Heart left ventricle (tissue), 16 donors: ENCODE measurements around the gene RPL39. TPM values are rescaled to one million over a fixed set of nuclear protein-coding genes. Genes with fewer than 3 reads are reported as not detected.
A peak's percentile ranks its signal among the peaks of the same experiment; 100 is the strongest.
"Not testable (repeated sequence)": the region's sequence is repeated elsewhere in the genome, so short reads cannot be mapped to it uniquely, and the experiment has no call there.

Experiments used
- ATAC-seq, 4 donors: fragments of 200-7000 bp; cut with Tn5 transposase; one replicate each; pipeline ENCODE4 v1.9.1; 2020 to 2022; ENCODE audit warnings: moderate library complexity in 4 of 4, mild to moderate bottlenecking in 3 of 4, moderate number of reproducible peaks in 1 of 4
- DNase-seq, 5 donors: peaks; one replicate each; pipeline ENCODE4 v3.0.0-alpha.2; 2020
- H3K27ac ChIP-seq, 12 donors: fragments of 200-600 bp; sonication (generic) in 4 of 12; one replicate each; pipeline versions ENCODE4 v1.5.0 to v1.8.0; 2016 to 2022; ENCODE audit warnings: mild to moderate bottlenecking in 2 of 12
- H3K27me3 ChIP-seq, 9 donors: fragments of 200-600 bp; sonication (generic) in 2 of 9; one replicate each; pipeline versions ENCODE4 v1.5.1 to v1.8.0; 2016 to 2022; ENCODE audit warnings: mild to moderate bottlenecking in 3 of 9
- H3K36me3 ChIP-seq, 9 donors: fragments of 200-600 bp; sonication (generic) in 2 of 9; one replicate each; pipeline versions ENCODE4 v1.5.0 to v1.8.0; 2018 to 2022; ENCODE audit warnings: mild to moderate bottlenecking in 2 of 9
- H3K4me1 ChIP-seq, 12 donors: fragments of 200-600 bp; sonication (generic) in 4 of 12; one replicate each; pipeline versions ENCODE4 v1.5.0 to v1.8.0; 2016 to 2022; ENCODE audit warnings: mild to moderate bottlenecking in 3 of 12
- H3K4me3 ChIP-seq, 12 donors: fragments of 200-600 bp; sonication (generic) in 4 of 12; one replicate each; pipeline versions ENCODE4 v1.5.0 to v1.8.0; 2017 to 2022; ENCODE audit warnings: mild to moderate bottlenecking in 9 of 12, moderate library complexity in 4 of 12
- H3K9me3 ChIP-seq, 12 donors: fragments of 200-600 bp; sonication (generic) in 4 of 12; one replicate each; pipeline versions ENCODE4 v1.5.0 to v1.8.0; 2016 to 2022; ENCODE audit warnings: mild to moderate bottlenecking in 1 of 12
- CTCF ChIP-seq, 12 donors: fragments of 200-600 bp; sonication (generic) in 4 of 12; IDR thresholded peaks; one replicate each; pipeline versions ENCODE4 v1.5.0 to v1.8.0; 2018 to 2022; ENCODE audit warnings: antibody characterized with exemption in 12 of 12, mild to moderate bottlenecking in 5 of 12
- POLR2A ChIP-seq, 2 donors: fragments of 450-650 bp; IDR thresholded peaks; one replicate each; pipeline ENCODE4 v1.6.1; 2017; ENCODE audit warnings: antibody characterized with exemption in 2 of 2, mild to moderate bottlenecking in 2 of 2, moderate library complexity in 2 of 2
- WGBS, 4 donors: extraction: QIAGEN DNeasy Blood & Tissue Kit in 2 of 4; methylation state at CpG; one replicate each; pipeline versions ENCODE4 v1.1.5 to v1.1.7; 2013 to 2018; 5-methylcytosine and 5-hydroxymethylcytosine counted together
- intact Hi-C, 10 donors: fragments of 100-400 bp; cut with DNase I; formaldehyde crosslinking; loops; one replicate each; pipeline versions ENCODE4 v1.11.1 to v1.14.2; 2022
- polyA plus RNA-seq, 2 donors: library from polyadenylated mRNA; stranded (reverse); fragments of 200-250 nt; gene quantifications; one replicate each; pipeline ENCODE4 v1.2.3, GENCODE V29; 2013
- total RNA-seq, 9 donors: library from RNA; depleted of rRNA in 2 of 9; stranded (reverse); fragments of >200 nt in 2 of 9; fragmentation: NEBNext Ultra II Directional in 3 of 9; extraction: Animal tissue kit (Norgen Biotek cat#: 25700) in 3 of 9; gene quantifications; one replicate each; pipeline versions ENCODE4 v1.1.0 to v1.2.4, GENCODE V29; 2016 to 2023
- donor health status: ischemic (EF 13 %, LVEDD 7.1; RV severe dilation, severe dysfunction).
- donor health status: healthy with polysubstance abuse.
- donor health status: DM: no; HTN: yes; CAD: no.
- donor health status: DM: no; HTN: no; CAD: no.
- donor health status: ischemic (EF 25% LVEDD 6.9; RV normal size, moderate dysfunction).
- donor health status: ischemic (EF 25% LVEDD 5.7; RV mildly dilated, moderate dysfunction).
- donor health status: healthy.
- donor health status: DM: yes; HTN: yes; CAD: no.
- donor health status: ischemic (EF 35%, LVEDD 5.7; RV mildly dilated, moderate dysfunction).
- donor health status: nonischemic (EF 11% LVEDD 7.7; RV severe dilation, severe dysfunction).
- donor health status: DM: yes; HTN: yes; CAD: no.
- donor health status: PGD.
- donor health status: ischemic (EF 29% LVEDD 5.4; RV normal size, mild dysfunction).
- donor health status: nonischemic (EF 23%, LVEDD 6.1; RV moderate dilation, normal function).

Gene RPL39
- total and polyA plus RNA-seq, 11 donors: 933 to 4,859 (median 1,314) TPM

- no peaks in the 10 kb centered on the region for H3K4me1 ChIP-seq
- H3K36me3 ChIP-seq: peaks cover 0 to 4% (median 0%) of the 10 kb centered on the region in 9 donors
- WGBS, 4 donors: 82 to 88% (median 86%) methylated on average over 15 of the region's 15 CpGs
- TF ChIP-seq CTCF (IDR thresholded peaks at IDR 0.05): no peak
- TF ChIP-seq POLR2A (IDR thresholded peaks at IDR 0.05): no peak
- ATAC-seq (peak in 2 of 4 donors; percentile 22 to 32), DNase-seq (peak in 1 of 5 donors; percentile 28)
- intact Hi-C loops: no loop called here
- H3K27me3 ChIP-seq: no peaks in the 10 kb centered on the region
- no peak overlapping the region for H3K4me3 ChIP-seq
- H3K9me3 ChIP-seq: no peaks in the 10 kb centered on the region
- H3K27ac ChIP-seq: peak overlapping the region in 1 of 12 donors; percentile 82
Measured at GRCh38 chrX:119775517-119776238, 15.8 kb downstream of the RPL39 start.

DNA sequence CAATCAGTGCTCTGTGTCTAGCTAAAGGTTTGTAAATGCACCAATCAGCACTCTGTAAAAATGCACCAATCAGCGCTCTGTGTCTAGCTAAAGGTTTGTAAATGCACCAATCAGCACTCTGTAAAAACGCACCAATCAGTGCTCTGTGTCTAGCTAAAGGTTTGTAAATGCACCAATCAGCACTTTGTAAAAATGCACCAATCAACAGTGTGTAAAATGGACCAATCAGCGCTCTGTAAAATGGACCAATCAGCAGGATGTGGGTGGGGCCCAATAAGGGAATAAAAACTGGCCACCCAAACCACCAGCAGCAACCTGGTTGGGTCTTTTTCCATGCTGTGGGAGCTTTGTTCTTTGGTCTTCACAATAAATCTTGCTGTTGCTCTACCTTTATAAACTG lies 22.0 kb downstream of the RPL39 start:
- H3K4me3 ChIP-seq, DNase-seq, H3K9me3 ChIP-seq, H3K4me1 ChIP-seq, H3K27ac ChIP-seq, intact Hi-C loops, H3K27me3 ChIP-seq, ATAC-seq, H3K36me3 ChIP-seq: not testable (repeated sequence)
- 73 to 97% (median 94%) methylated on average over 2 to 3 of the region's 3 CpGs for WGBS, 4 donors

DNA sequence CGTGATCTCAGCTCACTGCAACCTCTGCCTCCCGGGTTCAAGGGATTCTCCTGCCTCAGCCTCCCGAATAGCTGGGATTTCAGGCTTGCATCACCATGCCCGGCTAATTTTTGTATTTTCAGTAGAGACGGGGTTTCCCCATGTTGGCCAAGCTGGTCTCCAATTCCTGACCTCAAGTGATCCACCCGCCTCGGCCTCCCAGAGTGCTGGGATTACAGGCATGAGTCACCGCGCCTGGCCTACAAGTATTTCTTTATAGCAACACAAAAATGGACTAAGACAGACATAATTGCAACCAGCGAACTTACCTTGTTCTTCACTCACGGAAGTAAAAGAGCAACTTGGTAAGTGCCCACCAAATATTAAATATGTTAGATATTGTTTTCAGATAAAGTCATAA lies 23.0 kb downstream of the RPL39 start:
- H3K27me3 ChIP-seq, H3K27ac ChIP-seq, H3K36me3 ChIP-seq, H3K4me3 ChIP-seq, intact Hi-C loops, DNase-seq, ATAC-seq, H3K4me1 ChIP-seq, H3K9me3 ChIP-seq: not testable (repeated sequence)
- WGBS, 4 donors: 87 to 99% (median 93%) methylated on average over 11 of the region's 11 CpGs

DNA sequence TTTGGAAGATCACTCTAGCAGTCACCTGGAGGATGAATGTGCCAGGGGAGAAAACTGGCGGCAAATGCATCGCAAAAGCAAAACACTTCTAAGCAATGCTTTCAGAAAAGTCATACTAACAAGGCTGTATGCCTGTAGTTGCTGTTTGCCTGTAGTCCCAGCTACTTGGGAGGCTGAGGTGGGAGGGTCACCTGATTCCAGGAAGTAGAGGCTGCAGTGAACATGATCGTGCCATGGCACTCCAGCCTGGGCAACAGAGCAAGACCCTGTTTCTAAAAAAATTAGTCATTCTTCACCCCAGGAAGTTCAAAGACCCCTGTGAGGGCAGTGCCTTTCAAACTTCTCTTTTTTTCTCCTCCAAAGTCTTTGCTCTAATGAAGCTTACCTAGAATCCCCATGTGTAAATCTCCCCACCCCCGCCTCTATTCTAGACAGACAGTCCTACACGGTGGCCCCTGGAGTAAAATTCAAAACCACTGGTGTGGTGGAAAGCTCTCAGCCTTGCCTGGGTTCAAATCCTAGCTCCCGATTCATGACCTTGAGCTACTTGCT lies 27.5 kb downstream of the RPL39 start:
- Histone ChIP-seq H3K36me3 (no peaks in the 10 kb centered on the region), H3K9me3 (no peaks in the 10 kb centered on the region), H3K4me3 (no peak overlapping the region), H3K27ac (no peak overlapping the region), H3K4me1 (peaks cover 0 to 12% (median 0%) of the 10 kb centered on the region in 12 donors), H3K27me3 (peaks cover 0 to 16% (median 0%) of the 10 kb centered on the region in 9 donors)
- no peak for TF ChIP-seq POLR2A (IDR thresholded peaks at IDR 0.05)
- no peak for TF ChIP-seq CTCF (IDR thresholded peaks at IDR 0.05)
- intact Hi-C loops: no loop called here
- 69 to 90% (median 85%) methylated on average over 6 of the region's 6 CpGs for WGBS, 4 donors
- ATAC-seq (no peak), DNase-seq (no peak)

GRCh38 chrX:119763181-119763580 lies 28.2 kb downstream of the RPL39 start:
- Histone ChIP-seq H3K27me3 (peaks cover 0 to 21% (median 0%) of the 10 kb centered on the region in 9 donors), H3K9me3 (no peaks in the 10 kb centered on the region), H3K4me1 (peaks cover 0 to 10% (median 0%) of the 10 kb centered on the region in 12 donors), H3K36me3 (no peaks in the 10 kb centered on the region), H3K4me3 (no peak overlapping the region), H3K27ac (no peak overlapping the region)
- TF ChIP-seq CTCF (IDR thresholded peaks at IDR 0.05): no peak
- TF ChIP-seq POLR2A (IDR thresholded peaks at IDR 0.05): no peak
- DNase-seq: no peak
- ATAC-seq: no peak
- intact Hi-C loops: no loop called here
- WGBS, 4 donors: 54 to 61% (median 57%) methylated on average over 7 of the region's 7 CpGs
